Measurements from ENCODE around the gene TMEM271. TPM values are rescaled to one million over a fixed set of nuclear protein-coding genes. Genes with fewer than 3 reads are reported as not detected.

The TMEM271 gene
- total RNA-seq, 2 experiments from 2014 or later, result not detected

- Mint-ChIP-seq H3K36me3 (ENCODE audit: low read depth) (peaks cover 87% of the 10 kb centered on the region), H3K27me3 (no peaks in the 10 kb centered on the region), H3K9me3 (peaks cover 17% of the 10 kb centered on the region), H3K27ac (no peak overlapping the region), H3K4me3 (no peak overlapping the region), H3K4me1 (no peaks in the 10 kb centered on the region)
- ChIA-PET POLR2A (no interaction called here), CTCF (no interaction called here)
- no peak for DNase-seq
Measured at GRCh38 chr4:533318-534100, 42.6 kb downstream of the TMEM271 start.

DNA sequence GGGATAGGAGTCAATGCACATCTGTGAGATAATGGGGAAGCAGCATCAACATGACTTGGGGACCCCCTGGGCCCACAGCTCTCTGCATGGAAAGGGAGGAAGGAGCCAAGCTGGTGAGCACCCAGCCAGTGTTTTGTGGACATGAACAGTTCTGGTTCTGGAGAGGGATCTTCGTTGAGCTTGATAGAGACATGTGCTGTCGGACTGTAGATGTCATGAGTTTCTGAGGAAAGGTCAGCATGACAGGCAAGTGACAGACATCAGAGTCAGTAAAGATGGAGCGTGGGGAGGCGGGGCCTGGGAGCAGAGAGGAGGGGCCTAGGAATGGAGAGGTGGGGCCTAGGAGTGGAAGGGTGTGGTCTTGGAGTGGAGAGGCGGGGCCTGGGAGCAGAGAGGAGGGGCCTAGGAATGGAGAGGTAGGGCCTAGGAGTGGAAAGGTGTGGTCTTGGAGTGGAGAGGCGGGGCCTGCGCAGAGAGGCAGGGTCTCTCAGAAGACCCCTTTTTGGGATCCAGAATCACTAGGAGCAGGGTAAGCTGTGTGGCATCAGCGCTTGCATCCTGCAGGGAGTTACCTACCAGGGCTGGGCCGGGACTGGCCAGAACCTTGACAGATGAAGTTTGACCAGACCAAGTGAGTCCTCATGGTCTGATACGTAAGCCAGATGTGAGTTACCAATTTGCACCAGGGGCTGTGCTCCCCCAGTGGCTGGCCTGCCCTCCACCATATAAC is 43.3 kb downstream of the TMEM271 start:
- POLR2A ChIA-PET, result no interaction called here
- no peaks in the 10 kb centered on the region for H3K4me1 Mint-ChIP-seq
- H3K9me3 Mint-ChIP-seq, result peaks cover 13% of the 10 kb centered on the region
- H3K36me3 Mint-ChIP-seq (ENCODE audit: low read depth), result peaks cover 89% of the 10 kb centered on the region
- CTCF ChIA-PET, result no interaction called here
- no peak overlapping the region for H3K4me3 Mint-ChIP-seq
- H3K27ac Mint-ChIP-seq, result no peak overlapping the region
- DNase-seq, result no peak
- no peaks in the 10 kb centered on the region for H3K27me3 Mint-ChIP-seq

DNA sequence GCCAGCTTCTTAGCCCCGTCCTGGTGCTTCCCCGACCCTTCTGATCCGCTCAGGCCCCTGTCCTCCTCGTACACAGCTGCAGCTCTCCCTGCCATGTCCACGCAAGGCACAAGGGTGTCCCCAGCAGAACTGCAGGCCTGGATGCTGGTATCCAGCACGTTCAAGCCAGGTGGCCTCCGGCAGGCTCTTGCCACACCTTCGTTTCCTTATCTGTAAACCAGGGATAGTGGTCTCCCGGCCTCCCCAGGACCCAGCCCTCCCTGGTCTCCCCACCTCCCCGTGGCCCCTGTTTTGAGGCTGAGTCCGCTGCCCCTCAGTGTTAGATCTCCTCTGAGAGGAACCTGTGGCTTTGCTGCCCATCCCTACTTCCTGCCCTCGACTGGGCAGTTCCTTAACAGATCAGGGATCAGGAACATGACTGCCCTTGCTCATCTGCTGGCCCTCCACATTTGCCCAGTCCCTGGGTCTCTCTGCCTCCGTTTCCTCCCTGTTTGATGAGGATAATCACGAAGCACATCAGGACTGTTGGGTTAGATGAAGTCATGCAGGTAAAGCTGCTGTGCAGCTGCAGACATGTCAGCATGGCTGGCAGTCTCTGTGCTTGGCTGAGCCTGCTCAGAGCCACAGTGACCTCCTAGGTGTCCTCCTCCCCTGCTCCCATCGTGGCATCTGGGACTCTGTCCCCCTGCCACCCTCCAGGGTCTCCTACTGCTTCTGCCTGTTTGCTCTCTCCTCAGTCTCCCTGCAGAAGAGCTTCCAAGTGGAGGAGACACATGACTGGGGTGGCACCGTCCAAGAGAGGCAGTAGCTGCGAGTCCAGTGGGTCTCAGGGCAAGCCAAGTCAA is 44.2 kb downstream of the TMEM271 start:
- no peak overlapping the region for H3K4me3 Mint-ChIP-seq
- ChIA-PET POLR2A (no interaction called here), CTCF (no interaction called here)
- H3K9me3 Mint-ChIP-seq, result peaks cover 14% of the 10 kb centered on the region
- peaks cover 89% of the 10 kb centered on the region for H3K36me3 Mint-ChIP-seq (ENCODE audit: low read depth)
- no peaks in the 10 kb centered on the region for H3K27me3 Mint-ChIP-seq
- no peak overlapping the region for H3K27ac Mint-ChIP-seq
- H3K4me1 Mint-ChIP-seq, result no peaks in the 10 kb centered on the region
- DNase-seq, result no peak

GRCh38 chr4:531076-531475 is 45.0 kb downstream of the TMEM271 start:
- POLR2A ChIA-PET, result no interaction called here
- Mint-ChIP-seq H3K36me3 (ENCODE audit: low read depth) (peaks cover 88% of the 10 kb centered on the region), H3K9me3 (peaks cover 14% of the 10 kb centered on the region), H3K27ac (no peak overlapping the region), H3K4me1 (no peaks in the 10 kb centered on the region), H3K4me3 (no peak overlapping the region), H3K27me3 (no peaks in the 10 kb centered on the region)
- no peak for DNase-seq
- CTCF ChIA-PET, result no interaction called here

DNA sequence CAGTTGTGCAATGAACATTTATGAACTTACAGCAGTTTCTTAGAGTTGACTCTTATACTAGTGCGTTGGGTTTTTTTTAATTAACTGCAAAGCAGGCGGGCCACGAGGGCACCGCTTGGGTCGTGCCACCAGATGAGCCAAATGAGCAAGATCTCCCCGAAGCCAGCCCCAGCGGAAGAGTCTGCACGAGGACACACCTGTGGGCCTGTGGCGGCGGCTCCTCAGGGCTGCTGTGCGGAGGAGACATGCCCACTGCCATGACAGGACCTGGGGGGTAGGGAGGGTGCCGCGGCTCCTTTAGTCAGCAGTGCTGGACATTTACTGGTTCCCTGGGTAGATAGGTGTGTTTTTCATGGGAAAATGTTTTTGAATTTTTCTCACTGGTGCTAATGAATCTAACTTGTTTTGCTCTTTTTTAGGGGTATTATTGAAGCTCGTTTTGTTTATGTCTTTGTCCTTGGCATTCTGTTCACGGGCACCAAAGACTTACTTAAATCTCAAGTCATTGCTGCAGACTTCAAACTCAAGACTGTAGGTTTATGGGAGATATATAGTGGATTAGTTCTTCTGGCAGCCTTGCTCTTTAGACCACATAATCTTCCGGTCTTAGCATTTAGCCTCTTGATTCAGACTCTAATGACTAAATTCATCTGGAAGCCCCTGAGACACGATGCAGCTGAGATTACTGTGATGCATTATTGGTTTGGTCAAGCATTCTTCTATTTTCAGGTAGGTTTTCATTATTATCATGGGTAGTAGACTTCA is 45.9 kb downstream of the TMEM271 start:
- no peak overlapping the region for H3K27ac Mint-ChIP-seq
- H3K9me3 Mint-ChIP-seq, result peaks cover 17% of the 10 kb centered on the region
- peaks cover 89% of the 10 kb centered on the region for H3K36me3 Mint-ChIP-seq (ENCODE audit: low read depth)
- no peaks in the 10 kb centered on the region for H3K27me3 Mint-ChIP-seq
- POLR2A ChIA-PET, result no interaction called here
- DNase-seq, result no peak
- CTCF ChIA-PET, result no interaction called here
- H3K4me1 Mint-ChIP-seq, result no peaks in the 10 kb centered on the region
- no peak overlapping the region for H3K4me3 Mint-ChIP-seq

DNA sequence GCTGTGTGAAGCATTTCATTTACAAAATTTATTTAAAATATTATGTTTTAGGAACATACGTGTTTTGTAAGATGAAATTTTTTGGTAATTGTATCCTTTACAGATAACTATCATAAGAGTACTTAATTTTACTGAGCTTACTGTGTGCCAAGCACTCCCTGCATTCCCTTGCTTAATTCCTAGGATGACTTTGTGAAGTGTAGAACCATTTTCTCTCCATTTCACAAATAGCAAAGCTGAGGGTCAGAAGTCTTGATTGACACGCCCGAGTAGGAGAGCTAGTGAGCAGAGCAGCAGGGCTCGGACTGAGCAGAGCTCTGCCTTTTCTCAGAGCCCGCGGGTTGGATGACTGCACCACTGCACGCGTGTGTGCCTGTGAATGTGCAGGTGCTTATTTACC is 46.5 kb downstream of the TMEM271 start:
- peaks cover 14% of the 10 kb centered on the region for H3K9me3 Mint-ChIP-seq
- no peak overlapping the region for H3K27ac Mint-ChIP-seq
- DNase-seq, result no peak
- H3K4me3 Mint-ChIP-seq, result no peak overlapping the region
- H3K36me3 Mint-ChIP-seq (ENCODE audit: low read depth), result peaks cover 89% of the 10 kb centered on the region
- no peaks in the 10 kb centered on the region for H3K27me3 Mint-ChIP-seq
- CTCF ChIA-PET, result no interaction called here
- POLR2A ChIA-PET, result no interaction called here
- no peaks in the 10 kb centered on the region for H3K4me1 Mint-ChIP-seq

GRCh38 chr4:528835-529234 is 47.3 kb downstream of the TMEM271 start:
- ChIA-PET POLR2A (no interaction called here), CTCF (no interaction called here)
- Mint-ChIP-seq H3K4me1 (no peaks in the 10 kb centered on the region), H3K27ac (no peak overlapping the region), H3K9me3 (peaks cover 19% of the 10 kb centered on the region), H3K36me3 (ENCODE audit: low read depth) (peaks cover 93% of the 10 kb centered on the region), H3K4me3 (no peak overlapping the region), H3K27me3 (no peaks in the 10 kb centered on the region)
- DNase-seq, result no peak

- H3K4me3 Mint-ChIP-seq, result no peak overlapping the region
- H3K9me3 Mint-ChIP-seq, result peaks cover 19% of the 10 kb centered on the region
- H3K4me1 Mint-ChIP-seq, result no peaks in the 10 kb centered on the region
- no peak overlapping the region for H3K27ac Mint-ChIP-seq
- no peak for DNase-seq
- POLR2A ChIA-PET, result no interaction called here
- peaks cover 95% of the 10 kb centered on the region for H3K36me3 Mint-ChIP-seq (ENCODE audit: low read depth)
- CTCF ChIA-PET, result no interaction called here
- H3K27me3 Mint-ChIP-seq, result no peaks in the 10 kb centered on the region
Measured at GRCh38 chr4:528296-528695, 47.8 kb downstream of the TMEM271 start.

- Mint-ChIP-seq H3K27ac (no peak overlapping the region), H3K4me3 (no peak overlapping the region), H3K4me1 (no peaks in the 10 kb centered on the region), H3K36me3 (ENCODE audit: low read depth) (peaks cover 93% of the 10 kb centered on the region), H3K9me3 (peaks cover 15% of the 10 kb centered on the region), H3K27me3 (no peaks in the 10 kb centered on the region)
- ChIA-PET POLR2A (no interaction called here), CTCF (no interaction called here)
- DNase-seq, result no peak
Measured at GRCh38 chr4:526971-527460, 49.1 kb downstream of the TMEM271 start.

DNA sequence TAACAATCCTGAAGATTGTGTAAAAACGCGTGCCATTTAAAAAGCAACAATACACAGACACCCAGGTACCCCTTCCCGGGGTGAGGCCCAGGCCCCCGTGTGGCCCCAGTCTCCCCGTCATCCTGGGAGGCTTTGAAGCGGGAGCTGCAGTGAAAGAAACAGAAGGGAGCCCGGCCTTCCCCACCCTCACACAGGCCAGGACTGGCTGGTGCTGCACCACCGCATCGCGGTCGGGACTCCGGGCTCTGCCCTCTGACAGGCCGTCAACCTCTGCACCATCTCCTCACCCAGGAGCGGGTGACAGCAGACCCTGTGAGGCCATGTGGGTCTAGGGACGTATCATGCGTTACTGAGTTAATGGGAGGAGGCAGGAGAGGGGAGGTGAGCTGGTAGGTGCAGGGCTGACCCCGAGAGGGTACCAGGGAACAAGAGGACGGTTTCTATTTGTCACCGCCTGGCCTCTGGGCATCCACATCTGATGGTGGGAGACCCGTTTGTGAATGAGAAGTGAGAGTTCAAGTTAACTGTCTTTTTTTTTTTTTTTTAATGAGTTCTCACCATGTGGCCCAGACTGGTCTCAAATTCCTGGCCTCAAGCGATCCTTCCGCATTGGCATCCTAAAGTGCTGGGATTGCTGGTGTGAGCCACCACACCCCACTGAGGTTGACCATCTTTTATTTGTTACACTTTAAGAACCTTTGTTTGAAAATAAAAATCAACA is 49.7 kb downstream of the TMEM271 start:
- Mint-ChIP-seq H3K4me1 (no peaks in the 10 kb centered on the region), H3K27me3 (no peaks in the 10 kb centered on the region), H3K36me3 (ENCODE audit: low read depth) (peaks cover 93% of the 10 kb centered on the region), H3K9me3 (peaks cover 15% of the 10 kb centered on the region), H3K4me3 (no peak overlapping the region), H3K27ac (no peak overlapping the region)
- ChIA-PET POLR2A (no interaction called here), CTCF (no interaction called here)
- DNase-seq, result no peak

- no peak for DNase-seq
- Mint-ChIP-seq H3K4me1 (no peaks in the 10 kb centered on the region), H3K4me3 (no peak overlapping the region), H3K27ac (no peak overlapping the region), H3K36me3 (ENCODE audit: low read depth) (peaks cover 90% of the 10 kb centered on the region), H3K9me3 (peaks cover 15% of the 10 kb centered on the region), H3K27me3 (no peaks in the 10 kb centered on the region)
- ChIA-PET CTCF (no interaction called here), POLR2A (no interaction called here)
Measured at GRCh38 chr4:525660-526059, 50.4 kb downstream of the TMEM271 start.

GRCh38 chr4:524196-524595 is 51.9 kb downstream of the TMEM271 start:
- POLR2A ChIA-PET, result no interaction called here

More at GRCh38 chr4:524196-524595, 51.9 kb downstream of the TMEM271 start:
- DNase-seq, result no peak
- Mint-ChIP-seq H3K27me3 (no peaks in the 10 kb centered on the region), H3K27ac (no peak overlapping the region), H3K4me3 (no peak overlapping the region), H3K36me3 (ENCODE audit: low read depth) (peaks cover 87% of the 10 kb centered on the region), H3K4me1 (no peaks in the 10 kb centered on the region), H3K9me3 (peaks cover 15% of the 10 kb centered on the region)
- CTCF ChIA-PET, result no interaction called here

Data from activated CD4-positive, alpha-beta memory T cell treated with anti-CD3 and anti-CD28 coated beads, Interleukin-2, amount 10 ng/mL, durations not matched to agents 7 days and 5 days (primary cell).